A673 (cell line): ENCODE results near the gene PIK3AP1. TPM values are rescaled to one million over a fixed set of nuclear protein-coding genes. Genes with fewer than 3 reads are reported as not detected.

Experiments
- BruUV-seq: library from RNA; stranded (reverse); fragments of 400-500 nt; replicated peaks from 2 replicates; lab custom pipeline; 2021; lab: Mats Ljungman, UMichigan
- CTCF ChIA-PET: fragments of 300-600 bp; sonication (Branson Sonifier 250); formaldehyde crosslinking; loops from one replicate; lab custom pipeline; 2022; ENCODE audit warnings: antibody characterized with exemption; lab: Charles Lee
- POLR2A ChIA-PET: fragments of 300-600 bp; sonication (Branson Sonifier 250); formaldehyde crosslinking; loops from one replicate; lab custom pipeline; 2022; ENCODE audit warnings: antibody characterized with exemption; ENCODE audit not compliant: low non-redundant PET; lab: Charles Lee
- DNase-seq: peaks from one replicate; pipeline ENCODE4 v3.0.0-alpha.2; 2015; ENCODE audit warnings: low spot score
- H3K27ac ChIP-seq: fragments of 200-600 bp; sonication (generic); 2 replicates; pipeline ENCODE4 v1.5.1; 2016; ENCODE audit warnings: mixed run types, low read depth, mild to moderate bottlenecking, mixed read lengths, antibody characterized with exemption, low read length; ENCODE audit not compliant: poor library complexity, severe bottlenecking
- H3K27me3 ChIP-seq: fragments of 200-600 bp; sonication (generic); replicated peaks from 2 replicates; pipeline ENCODE4 v1.6.1; 2017; ENCODE audit warnings: mixed run types, low read depth, mild to moderate bottlenecking, mixed read lengths, antibody characterized with exemption, low read length; ENCODE audit not compliant: insufficient read depth, poor library complexity
- H3K36me3 ChIP-seq: fragments of 200-600 bp; sonication (generic); 2 replicates; pipeline ENCODE4 v1.6.1; 2016; ENCODE audit warnings: mixed run types, mild to moderate bottlenecking, mixed read lengths, antibody characterized with exemption, low read length; ENCODE audit not compliant: insufficient read depth, poor library complexity, severe bottlenecking
- H3K4me1 ChIP-seq: fragments of 200-600 bp; sonication (generic); 2 replicates; pipeline ENCODE4 v1.6.1; 2017; ENCODE audit warnings: mixed run types, mild to moderate bottlenecking, mixed read lengths, antibody characterized with exemption, low read length; ENCODE audit not compliant: insufficient read depth, poor library complexity, severe bottlenecking
- H3K4me3 ChIP-seq: fragments of 200-600 bp; sonication (generic); 2 replicates; pipeline ENCODE4 v1.5.1; 2016; ENCODE audit warnings: low read depth, mixed run types, mild to moderate bottlenecking, mixed read lengths, low read length; ENCODE audit not compliant: poor library complexity, severe bottlenecking
- H3K9me3 ChIP-seq: fragments of 200-600 bp; sonication (generic); 2 replicates; pipeline ENCODE4 v1.6.1; 2016; ENCODE audit warnings: mixed run types, low read depth, mild to moderate bottlenecking, mixed read lengths, antibody characterized with exemption, low read length; ENCODE audit not compliant: poor library complexity, severe bottlenecking
- CTCF ChIP-seq: fragments of 300-800, 200-600 bp; sonication (generic); conservative IDR thresholded peaks from 2 replicates; pipeline ENCODE4 v1.5.1; 2017; ENCODE audit warnings: low read depth, mild to moderate bottlenecking, antibody characterized with exemption, low read length, moderate library complexity, mixed read lengths
- EZH2 ChIP-seq: fragments of 200-600 bp; sonication (generic); IDR thresholded peaks from 2 replicates; pipeline ENCODE4 v1.6.1; 2017; ENCODE audit warnings: borderline replicate concordance, low read depth, mild to moderate bottlenecking, mixed read lengths, antibody characterized with exemption, low read length; ENCODE audit not compliant: poor library complexity, severe bottlenecking
- intact Hi-C: fragments of 100-400 bp; cut with micrococcal nuclease; formaldehyde crosslinking; loops from one replicate; pipeline ENCODE4 v1.10.0; 2022; ENCODE audit not compliant: unreplicated experiment
- total RNA-seq: library from RNA; stranded (reverse); gene quantifications from 2 replicates; pipeline ENCODE4 v1.2.3, GENCODE V29; 2021

Gene PIK3AP1
- total RNA-seq, 1 experiment from 2014 or later, result 0.24 TPM

DNA sequence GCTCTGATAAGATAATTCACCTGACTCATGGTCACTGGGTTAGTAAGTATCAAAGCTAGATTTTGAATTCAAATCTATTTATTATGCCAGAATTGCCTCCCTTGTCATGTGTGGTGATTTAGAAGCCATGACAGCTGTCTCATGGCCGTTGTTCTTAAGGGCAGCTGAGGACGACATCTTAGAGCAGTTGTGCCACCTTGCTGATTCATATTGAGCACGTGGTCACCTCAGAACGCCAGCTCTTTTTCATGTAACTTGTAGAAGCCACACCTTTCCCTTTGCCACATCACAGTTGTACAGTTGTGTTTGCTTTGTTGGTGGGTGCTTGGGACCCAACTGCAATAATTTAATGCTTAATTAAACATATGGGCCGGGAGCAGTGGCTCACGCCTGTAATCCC is 4.3 kb upstream of the PIK3AP1 start:
- H3K36me3 ChIP-seq, result no peaks in the 10 kb centered on the region
- intact Hi-C loops, result no loop called here
- H3K27me3 ChIP-seq, result peaks cover 5% of the 10 kb centered on the region
- no peak overlapping the region for H3K27ac ChIP-seq
- no TSS peak for BruUV-seq
- ChIA-PET POLR2A (no interaction called here), CTCF (no interaction called here)
- H3K9me3 ChIP-seq, result no peaks in the 10 kb centered on the region
- H3K4me3 ChIP-seq, result no peak overlapping the region
- TF ChIP-seq EZH2 (no peak), CTCF (no peak)
- no peak for DNase-seq
- peaks cover 5% of the 10 kb centered on the region for H3K4me1 ChIP-seq

GRCh38 chr10:96721207-96721572 is 876 bp upstream of the PIK3AP1 start:
- no peak for DNase-seq
- BruUV-seq, result no TSS peak
- Histone ChIP-seq H3K36me3 (no peaks in the 10 kb centered on the region), H3K27me3 (peaks cover 9% of the 10 kb centered on the region), H3K27ac (no peak overlapping the region), H3K4me1 (peaks cover 5% of the 10 kb centered on the region), H3K4me3 (no peak overlapping the region), H3K9me3 (no peaks in the 10 kb centered on the region)
- CTCF ChIA-PET, result no interaction called here
- TF ChIP-seq EZH2, result no peak
- no peak for TF ChIP-seq CTCF
- POLR2A ChIA-PET, result no interaction called here
- intact Hi-C loops, result no loop called here

DNA sequence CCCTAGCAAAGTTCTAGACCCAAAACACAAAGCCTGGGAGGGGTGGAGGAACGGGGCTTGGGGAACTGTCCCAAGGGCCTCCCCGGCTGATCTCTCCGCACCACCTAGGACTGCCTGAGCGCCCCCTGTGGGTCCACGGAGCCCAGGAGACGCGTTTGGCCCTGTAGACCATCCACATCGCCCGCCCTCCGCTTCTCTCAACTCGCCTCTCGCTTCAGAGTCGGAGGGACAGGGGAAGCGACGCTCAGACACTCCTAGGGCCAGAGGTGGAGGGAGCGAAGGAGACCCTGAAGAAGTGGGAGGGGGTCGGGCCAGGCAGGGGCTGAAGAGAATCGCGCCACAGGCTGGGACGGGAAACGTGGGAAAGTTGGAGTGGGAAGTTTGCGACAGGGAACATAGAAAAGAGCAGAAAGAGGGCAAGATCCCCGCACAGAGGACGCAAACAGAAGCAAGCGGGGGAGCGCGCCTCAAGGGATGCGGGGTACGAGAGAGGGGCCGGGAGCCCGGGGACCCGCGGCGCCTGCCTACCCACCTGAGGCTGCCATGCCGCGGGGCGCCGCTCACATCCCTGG is 378 bp downstream of the PIK3AP1 start:
- H3K4me1 ChIP-seq, result peaks cover 5% of the 10 kb centered on the region
- ChIA-PET CTCF (no interaction called here), POLR2A (no interaction called here)
- BruUV-seq, result no TSS peak
- peak overlapping the region; percentile 44 for H3K4me3 ChIP-seq
- peak; percentile 12 for DNase-seq
- H3K27ac ChIP-seq, result no peak overlapping the region
- intact Hi-C loops, result no loop called here
- H3K36me3 ChIP-seq, result no peaks in the 10 kb centered on the region
- peaks cover 9% of the 10 kb centered on the region for H3K27me3 ChIP-seq
- TF ChIP-seq CTCF (peak; percentile 43), EZH2 (no peak)
- no peaks in the 10 kb centered on the region for H3K9me3 ChIP-seq
